CD14-positive monocyte (primary cell): ENCODE results near the gene RS1. TPM values are rescaled to one million over a fixed set of nuclear protein-coding genes. Genes with fewer than 3 reads are reported as not detected.

Source experiments
- DNase-seq, 3 donors: peaks; one replicate each; pipeline ENCODE4 v3.0.0-alpha.2; 2011 to 2022
- H2AFZ ChIP-seq: 2 replicates; pipeline ENCODE4 v1.6.0; 2012; ENCODE audit warnings: mild to moderate bottlenecking, low read depth, low read length, inconsistent platforms; ENCODE audit not compliant: insufficient read depth, poor library complexity, severe bottlenecking
- H3K27ac ChIP-seq, 2 donors: 1 replicate in 1 of 2; 2 replicates in 1 of 2; pipeline ENCODE4 v1.5.1; 2012 to 2013; ENCODE audit warnings: low read length in 2 of 2, control low read depth in 1 of 2, inconsistent platforms in 1 of 2, low read depth in 1 of 2, mild to moderate bottlenecking in 1 of 2
- H3K27me3 ChIP-seq, 2 donors: one replicate each; pipeline versions ENCODE4 v1.6.0 to v1.6.1; 2011 to 2013; ENCODE audit warnings: low read length in 2 of 2; ENCODE audit not compliant: control insufficient read depth in 2 of 2, insufficient read depth in 2 of 2
- H3K36me3 ChIP-seq, 2 donors: replicated peaks in 1 of 2; 1 replicate in 1 of 2; 2 replicates in 1 of 2; pipeline versions ENCODE4 v1.5.1 to v1.6.1; 2012 to 2013; ENCODE audit warnings: low read length in 2 of 2, control low read depth in 1 of 2, inconsistent platforms in 1 of 2, mild to moderate bottlenecking in 1 of 2; ENCODE audit not compliant: insufficient read depth in 2 of 2, control insufficient read depth in 1 of 2
- H3K4me1 ChIP-seq, 2 donors: 1 replicate in 1 of 2; 2 replicates in 1 of 2; pipeline versions ENCODE4 v1.5.1 to v1.6.1; 2012 to 2013; ENCODE audit warnings: low read length in 2 of 2, control low read depth in 1 of 2, inconsistent platforms in 1 of 2, mild to moderate bottlenecking in 1 of 2, moderate library complexity in 1 of 2; ENCODE audit not compliant: insufficient read depth in 2 of 2, control insufficient read depth in 1 of 2
- H3K4me2 ChIP-seq: replicated peaks from 2 replicates; pipeline ENCODE3; 2012; ENCODE audit warnings: low read length, moderate library complexity, mild to moderate bottlenecking; ENCODE audit not compliant: poor library complexity, severe bottlenecking; ENCODE audit errors: extremely low read depth
- H3K4me3 ChIP-seq, 3 experiments: fragments of 200-600 bp in 1 of 3; sonication (generic) in 1 of 3; replicated peaks in 1 of 3; 1 replicate in 2 of 3; 2 replicates in 1 of 3; pipeline ENCODE4 v1.5.1; 2011 to 2013; ENCODE audit warnings: low read length in 3 of 3, mild to moderate bottlenecking in 3 of 3, control low read depth in 2 of 3, low read depth in 2 of 3, inconsistent platforms in 1 of 3, moderate library complexity in 1 of 3
- H3K79me2 ChIP-seq: 2 replicates; pipeline ENCODE4 v1.6.0; 2012; ENCODE audit warnings: mild to moderate bottlenecking, control low read depth, inconsistent platforms, low read length, moderate library complexity; ENCODE audit not compliant: insufficient read depth
- H3K9ac ChIP-seq: 2 replicates; pipeline ENCODE4 v1.6.0; 2017; ENCODE audit warnings: low read length, mild to moderate bottlenecking; ENCODE audit not compliant: insufficient read depth, poor library complexity, severe bottlenecking
- H3K9me3 ChIP-seq, 2 donors: replicated peaks in 1 of 2; 1 replicate in 1 of 2; 2 replicates in 1 of 2; pipeline versions ENCODE4 v1.5.1 to v1.6.1; 2012 to 2013; ENCODE audit warnings: low read length in 2 of 2, control low read depth in 1 of 2; ENCODE audit not compliant: control insufficient read depth in 1 of 2, insufficient read depth in 1 of 2
- H4K20me1 ChIP-seq: 2 replicates; pipeline ENCODE4 v1.6.0; 2012; ENCODE audit warnings: mild to moderate bottlenecking, low read length, control low read depth, moderate library complexity; ENCODE audit not compliant: insufficient read depth
- H3K27ac Mint-ChIP-seq, 7 donors: one replicate each; pipeline ENCODE4 v1.8.0; 2020; ENCODE audit warnings: mild to moderate bottlenecking in 7 of 7, mixed read lengths in 7 of 7, moderate library complexity in 6 of 7, inconsistent platforms in 2 of 7
- H3K27me3 Mint-ChIP-seq, 3 donors: one replicate each; pipeline ENCODE4 v1.8.0; 2021 to 2022; ENCODE audit warnings: low read depth in 3 of 3, mild to moderate bottlenecking in 3 of 3, mixed read lengths in 3 of 3, moderate library complexity in 3 of 3, inconsistent platforms in 1 of 3
- H3K36me3 Mint-ChIP-seq, 2 donors: one replicate each; pipeline ENCODE4 v1.8.0; 2020; ENCODE audit warnings: mixed read lengths in 2 of 2, inconsistent platforms in 1 of 2, mild to moderate bottlenecking in 1 of 2
- H3K4me1 Mint-ChIP-seq: one replicate; pipeline ENCODE4 v1.8.0; 2020; ENCODE audit warnings: mild to moderate bottlenecking, mixed read lengths
- H3K4me3 Mint-ChIP-seq, 2 donors: one replicate each; pipeline ENCODE4 v1.8.0; 2020; ENCODE audit warnings: mild to moderate bottlenecking in 2 of 2, mixed read lengths in 2 of 2, moderate library complexity in 1 of 2
- H3K9me3 Mint-ChIP-seq, 7 donors: one replicate each; pipeline ENCODE4 v1.8.0; 2020 to 2022; ENCODE audit warnings: mixed read lengths in 7 of 7, mild to moderate bottlenecking in 6 of 7, moderate library complexity in 6 of 7, inconsistent platforms in 2 of 7
- WGBS: methylation state at CpG from one replicate; pipeline ENCODE4 v1.1.5; 2013; ENCODE audit warnings: missing lambda C conversion rate; ENCODE audit not compliant: insufficient coverage; 5-methylcytosine and 5-hydroxymethylcytosine counted together
- intact Hi-C, 2 donors: fragments of 100-400 bp; cut with micrococcal nuclease; formaldehyde crosslinking; loops; one replicate each; pipeline versions ENCODE4 v1.15.0 to v1.15.1; 2023
- polyA plus RNA-seq, 3 donors: library from polyadenylated mRNA; depleted of rRNA in 1 of 3; unstranded in 2 of 3; stranded (reverse) in 1 of 3; fragments of 300-500 nt in 2 of 3; fragments of >200 nt in 1 of 3; fragmentation: Illumina TruSeq in 2 of 3; gene quantifications; 1 replicate in 2 of 3; 2 replicates in 1 of 3; pipeline ENCODE4 v1.2.3, GENCODE V29; 2012 to 2021
- TF ChIP-seq, protein P1 (sequence below): fragments of 200-600 bp; IDR thresholded peaks from one replicate; pipeline ENCODE4 v1.8.0; 2022; ENCODE audit warnings: antibody characterized with exemption, mild to moderate bottlenecking

RS1 gene
- polyA plus RNA-seq, 3 donors: 0.08 TPM; not detected in 2

DNA sequence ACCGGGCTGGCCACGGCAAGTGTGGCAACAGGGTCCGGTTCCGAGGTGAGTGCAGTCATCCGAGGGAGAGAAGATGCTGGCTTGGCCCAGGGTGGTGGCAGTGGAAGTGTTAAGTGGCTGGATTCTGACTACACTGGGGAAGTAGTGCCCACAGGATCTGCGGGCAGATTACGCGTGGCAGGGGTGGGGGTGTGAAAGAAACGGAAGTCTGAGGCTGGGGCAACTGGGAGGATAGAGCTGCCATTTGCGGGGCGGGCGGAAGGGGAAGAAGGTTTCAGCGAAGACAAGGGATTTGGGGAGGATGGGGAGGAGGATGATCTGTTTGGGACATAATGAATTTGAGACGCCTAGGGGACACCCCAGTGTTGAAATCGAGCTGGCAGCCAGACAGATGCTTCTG, 5.3 kb downstream of the RS1 start:
- no peaks in the 10 kb centered on the region for H4K20me1 ChIP-seq
- 18% methylated on average over 11 of the region's 15 CpGs for WGBS
- H3K27me3 ChIP-seq: no peaks in the 10 kb centered on the region
- H3K4me3 ChIP-seq: peak overlapping the region in 1 of 3 experiments; percentile 14
- TF ChIP-seq, protein P1, sequence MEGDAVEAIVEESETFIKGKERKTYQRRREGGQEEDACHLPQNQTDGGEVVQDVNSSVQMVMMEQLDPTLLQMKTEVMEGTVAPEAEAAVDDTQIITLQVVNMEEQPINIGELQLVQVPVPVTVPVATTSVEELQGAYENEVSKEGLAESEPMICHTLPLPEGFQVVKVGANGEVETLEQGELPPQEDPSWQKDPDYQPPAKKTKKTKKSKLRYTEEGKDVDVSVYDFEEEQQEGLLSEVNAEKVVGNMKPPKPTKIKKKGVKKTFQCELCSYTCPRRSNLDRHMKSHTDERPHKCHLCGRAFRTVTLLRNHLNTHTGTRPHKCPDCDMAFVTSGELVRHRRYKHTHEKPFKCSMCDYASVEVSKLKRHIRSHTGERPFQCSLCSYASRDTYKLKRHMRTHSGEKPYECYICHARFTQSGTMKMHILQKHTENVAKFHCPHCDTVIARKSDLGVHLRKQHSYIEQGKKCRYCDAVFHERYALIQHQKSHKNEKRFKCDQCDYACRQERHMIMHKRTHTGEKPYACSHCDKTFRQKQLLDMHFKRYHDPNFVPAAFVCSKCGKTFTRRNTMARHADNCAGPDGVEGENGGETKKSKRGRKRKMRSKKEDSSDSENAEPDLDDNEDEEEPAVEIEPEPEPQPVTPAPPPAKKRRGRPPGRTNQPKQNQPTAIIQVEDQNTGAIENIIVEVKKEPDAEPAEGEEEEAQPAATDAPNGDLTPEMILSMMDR: no peak
- H3K4me3 Mint-ChIP-seq: peak overlapping the region in 1 of 2 donors; percentile 16
- H3K4me1 ChIP-seq: peaks cover 30 to 32% of the 10 kb centered on the region in 2 donors
- intact Hi-C loops: no loop called here
- H3K9me3 ChIP-seq: no peaks in the 10 kb centered on the region
- peak overlapping the region; percentile 86 to 94 for H3K27ac ChIP-seq
- peak overlapping the region; percentile 21 for H2AFZ ChIP-seq
- peaks cover 0 to 13% (median 2%) of the 10 kb centered on the region in 7 donors for H3K9me3 Mint-ChIP-seq
- DNase-seq: peak; percentile 66 to 78 (median 71)
- H3K9ac ChIP-seq: peak overlapping the region; percentile 36
- no peaks in the 10 kb centered on the region for H3K36me3 Mint-ChIP-seq
- no peaks in the 10 kb centered on the region for H3K79me2 ChIP-seq
- H3K27me3 Mint-ChIP-seq: peaks cover 0 to 2% (median 2%) of the 10 kb centered on the region in 3 donors
- H3K4me2 ChIP-seq: peak overlapping the region; percentile 34
- H3K36me3 ChIP-seq: no peaks in the 10 kb centered on the region
- peak overlapping the region; percentile 90 to 96 (median 94) for H3K27ac Mint-ChIP-seq
- peaks cover 24% of the 10 kb centered on the region for H3K4me1 Mint-ChIP-seq

DNA sequence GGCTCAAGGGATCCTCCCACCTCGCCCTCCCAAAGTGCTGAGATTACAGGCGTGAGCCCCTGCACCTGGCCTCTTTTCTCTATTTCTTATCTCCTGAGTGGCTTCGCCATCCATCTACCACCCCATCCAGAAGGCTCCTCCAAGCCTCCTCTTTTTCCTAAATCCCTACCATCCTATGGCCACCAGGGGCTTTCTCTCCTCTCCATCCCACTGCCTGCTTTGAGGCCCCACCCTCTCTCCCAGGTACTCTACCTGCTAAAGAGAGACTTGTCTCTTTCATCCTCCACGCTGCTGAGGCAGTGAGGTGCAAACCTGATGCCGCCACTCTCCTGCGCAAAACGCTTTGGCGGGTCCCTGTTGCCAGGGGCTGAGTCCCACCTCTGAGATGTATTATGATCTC, 7.0 kb downstream of the RS1 start:
- Histone ChIP-seq H3K9me3 (no peaks in the 10 kb centered on the region), H3K36me3 (no peaks in the 10 kb centered on the region), H3K4me2 (no peak overlapping the region), H3K4me1 (peaks cover 30 to 32% of the 10 kb centered on the region in 2 donors), H3K79me2 (no peaks in the 10 kb centered on the region), H3K27me3 (no peaks in the 10 kb centered on the region), H2AFZ (no peak overlapping the region), H3K4me3 (no peak overlapping the region), H3K27ac (no peak overlapping the region), H3K9ac (no peak overlapping the region), H4K20me1 (no peaks in the 10 kb centered on the region)
- DNase-seq: no peak
- intact Hi-C loops: no loop called here
- TF ChIP-seq, protein P1: no peak
- Mint-ChIP-seq H3K27ac (no peak overlapping the region), H3K27me3 (peaks cover 0 to 2% (median 2%) of the 10 kb centered on the region in 3 donors), H3K4me1 (peaks cover 24% of the 10 kb centered on the region), H3K36me3 (no peaks in the 10 kb centered on the region), H3K9me3 (peaks cover 0 to 13% (median 4%) of the 10 kb centered on the region in 7 donors), H3K4me3 (no peak overlapping the region)
- no CpG with 5 or more reads among the region's 8 CpGs for WGBS
